Esophagus squamous epithelium (tissue), 4 donors: ENCODE measurements around the gene USP26.
A peak's percentile ranks its signal among the peaks of the same experiment; 100 is the strongest.

Experiments
- CTCF ChIP-seq, 6 experiments: fragments of 450-650 bp in 4 of 6; fragments of 200-600 bp in 2 of 6; sonication (generic) in 2 of 6; IDR thresholded peaks; one replicate each; pipeline ENCODE4 v1.5.1; 2016 to 2019; ENCODE audit warnings: antibody characterized with exemption in 6 of 6, mild to moderate bottlenecking in 4 of 6, moderate library complexity in 4 of 6
- POLR2A ChIP-seq, 4 donors: fragments of 450-650 bp; IDR thresholded peaks; one replicate each; pipeline ENCODE4 v1.6.1; 2017; ENCODE audit warnings: antibody characterized with exemption in 4 of 4, mild to moderate bottlenecking in 4 of 4, moderate library complexity in 3 of 4

GRCh38 chrX:133045986-133046385 lies 50.9 kb downstream of the USP26 start:
- TF ChIP-seq CTCF (IDR thresholded peaks at IDR 0.05), result peak in 2 of 6 experiments; percentile 18 to 35
- no peak for TF ChIP-seq POLR2A (IDR thresholded peaks at IDR 0.05)
